Activated CD8-positive, alpha-beta memory T cell treated with anti-CD3 and anti-CD28 coated beads, Interleukin-2, amount 10 ng/mL, durations not matched to agents 7 days and 5 days (primary cell): ENCODE data around the gene PLXNA4. TPM values are rescaled to one million over a fixed set of nuclear protein-coding genes. Genes with fewer than 3 reads are reported as not detected.

Experiments used
- ATAC-seq: fragments of 150-1000 bp; cut with Tn5 transposase; one replicate; pipeline ENCODE4 v1.10.0; 2021; ENCODE audit warnings: moderate library complexity
- CTCF ChIA-PET: fragments of 350-600 bp; sonication (Branson Sonifier 250); formaldehyde crosslinking; loops from one replicate; lab custom pipeline; 2021; ENCODE audit warnings: antibody characterized with exemption; lab: Charles Lee
- DNase-seq: peaks from one replicate; pipeline ENCODE4 v3.0.0-alpha.2; 2020
- H3K27ac Mint-ChIP-seq: one replicate; pipeline ENCODE4 v1.8.0; 2021; ENCODE audit warnings: mild to moderate bottlenecking, mixed read lengths
- H3K27me3 Mint-ChIP-seq: one replicate; pipeline ENCODE4 v1.8.0; 2021; ENCODE audit warnings: mixed read lengths
- H3K36me3 Mint-ChIP-seq: one replicate; pipeline ENCODE4 v1.8.0; 2021; ENCODE audit warnings: mild to moderate bottlenecking, mixed read lengths
- H3K4me1 Mint-ChIP-seq: one replicate; pipeline ENCODE4 v1.8.0; 2021; ENCODE audit warnings: mixed read lengths
- H3K4me3 Mint-ChIP-seq: one replicate; pipeline ENCODE4 v1.8.0; 2021; ENCODE audit warnings: mild to moderate bottlenecking, moderate library complexity, mixed read lengths
- H3K9me3 Mint-ChIP-seq: one replicate; pipeline ENCODE4 v1.8.0; 2022; ENCODE audit warnings: low read depth, mixed read lengths
- total RNA-seq, 2 experiments: library from RNA; stranded (reverse); gene quantifications; one replicate each; pipeline ENCODE4 v1.2.3, GENCODE V29; 2021

Gene PLXNA4
- total RNA-seq, 2 experiments from 2014 or later: 1.2 to 1.6 TPM

GRCh38 chr7:132462478-132462877, 113.8 kb downstream of the PLXNA4 start:
- Mint-ChIP-seq H3K36me3 (no peaks in the 10 kb centered on the region), H3K27me3 (peaks cover 16% of the 10 kb centered on the region), H3K4me1 (peaks cover 32% of the 10 kb centered on the region), H3K9me3 (no peaks in the 10 kb centered on the region), H3K4me3 (no peak overlapping the region), H3K27ac (no peak overlapping the region)
- ATAC-seq (no peak), DNase-seq (no peak)
- CTCF ChIA-PET: interaction anchor here (1.4 kb wide), 1 partner anchor 57 kb away, joined by 4 read pairs; no protein-coding TSS in a partner anchor

GRCh38 chr7:132461032-132461592, 115.2 kb downstream of the PLXNA4 start:
- Mint-ChIP-seq H3K27me3 (peaks cover 21% of the 10 kb centered on the region), H3K4me3 (no peak overlapping the region), H3K4me1 (peaks cover 36% of the 10 kb centered on the region), H3K27ac (peak overlapping the region; percentile 77), H3K9me3 (no peaks in the 10 kb centered on the region), H3K36me3 (no peaks in the 10 kb centered on the region)
- DNase-seq (no peak), ATAC-seq (peak; percentile 91)
- CTCF ChIA-PET: interaction anchor here (3.0 kb wide), 1 partner anchor 28 kb away, joined by 9 read pairs; no protein-coding TSS in a partner anchor

GRCh38 chr7:132458729-132459128, 117.5 kb downstream of the PLXNA4 start:
- H3K27ac Mint-ChIP-seq: no peak overlapping the region

GRCh38 chr7:132457658-132458057, 118.6 kb downstream of the PLXNA4 start:
- H3K27ac Mint-ChIP-seq: no peak overlapping the region
- peaks cover 21% of the 10 kb centered on the region for H3K27me3 Mint-ChIP-seq
- no peaks in the 10 kb centered on the region for H3K9me3 Mint-ChIP-seq
- no peak for DNase-seq
- no peak for ATAC-seq
- H3K4me3 Mint-ChIP-seq: no peak overlapping the region
- no peaks in the 10 kb centered on the region for H3K36me3 Mint-ChIP-seq
- CTCF ChIA-PET: no interaction called here
- peaks cover 62% of the 10 kb centered on the region for H3K4me1 Mint-ChIP-seq

More at GRCh38 chr7:132458729-132459128, 117.5 kb downstream of the PLXNA4 start:
- peaks cover 56% of the 10 kb centered on the region for H3K4me1 Mint-ChIP-seq
- H3K9me3 Mint-ChIP-seq: no peaks in the 10 kb centered on the region
- CTCF ChIA-PET: no interaction called here
- H3K4me3 Mint-ChIP-seq: no peak overlapping the region
- DNase-seq (no peak), ATAC-seq (no peak)
- peaks cover 21% of the 10 kb centered on the region for H3K27me3 Mint-ChIP-seq
- no peaks in the 10 kb centered on the region for H3K36me3 Mint-ChIP-seq

- DNase-seq (no peak), ATAC-seq (no peak)
- Mint-ChIP-seq H3K36me3 (peaks cover 6% of the 10 kb centered on the region), H3K9me3 (no peaks in the 10 kb centered on the region), H3K27me3 (peaks cover 21% of the 10 kb centered on the region), H3K4me1 (peaks cover 66% of the 10 kb centered on the region), H3K4me3 (no peak overlapping the region), H3K27ac (no peak overlapping the region)
- CTCF ChIA-PET: interaction anchor here (0.9 to 1.1 kb wide), 2 partner anchors 25 to 26 kb away, joined by 3 read pairs; no protein-coding TSS in a partner anchor
Observed at GRCh38 chr7:132456418-132456817, 119.9 kb downstream of the PLXNA4 start.

GRCh38 chr7:132455378-132455777, 120.9 kb downstream of the PLXNA4 start:
- no peak for DNase-seq
- no peaks in the 10 kb centered on the region for H3K9me3 Mint-ChIP-seq
- no peak for ATAC-seq
- H3K4me1 Mint-ChIP-seq: peaks cover 66% of the 10 kb centered on the region
- H3K4me3 Mint-ChIP-seq: no peak overlapping the region
- CTCF ChIA-PET: interaction anchor here (1.4 kb wide), 1 partner anchor 61 kb away, joined by 5 read pairs; no protein-coding TSS in a partner anchor
- H3K36me3 Mint-ChIP-seq: peaks cover 6% of the 10 kb centered on the region
- peak overlapping the region; percentile 34 for H3K27ac Mint-ChIP-seq
- peaks cover 21% of the 10 kb centered on the region for H3K27me3 Mint-ChIP-seq

- peak overlapping the region; percentile 72 for H3K27ac Mint-ChIP-seq
- ATAC-seq (peak; percentile 17), DNase-seq (peak; percentile 57)
- H3K27me3 Mint-ChIP-seq: peaks cover 13% of the 10 kb centered on the region
- peaks cover 6% of the 10 kb centered on the region for H3K36me3 Mint-ChIP-seq
- CTCF ChIA-PET: interaction anchor here (0.9 to 3.6 kb wide), 4 partner anchors 17 to 127 kb away, joined by 3 to 17 read pairs (median 4); no protein-coding TSS in a partner anchor
- H3K9me3 Mint-ChIP-seq: no peaks in the 10 kb centered on the region
- H3K4me1 Mint-ChIP-seq: peaks cover 73% of the 10 kb centered on the region
- H3K4me3 Mint-ChIP-seq: no peak overlapping the region
Observed at GRCh38 chr7:132453826-132454225, 122.4 kb downstream of the PLXNA4 start.

GRCh38 chr7:132451161-132451560, 125.1 kb downstream of the PLXNA4 start:
- DNase-seq (peak; percentile 85), ATAC-seq (peak; percentile 79)
- Mint-ChIP-seq H3K9me3 (no peaks in the 10 kb centered on the region), H3K36me3 (peaks cover 6% of the 10 kb centered on the region), H3K4me1 (peaks cover 84% of the 10 kb centered on the region), H3K27ac (peak overlapping the region; percentile 79), H3K27me3 (no peaks in the 10 kb centered on the region), H3K4me3 (peak overlapping the region; percentile 2)
- CTCF ChIA-PET: interaction anchor here (1.3 to 3.6 kb wide), 5 partner anchors 14 to 57 kb away, joined by 4 to 17 read pairs (median 12); no protein-coding TSS in a partner anchor

- DNase-seq (no peak), ATAC-seq (no peak)
- Mint-ChIP-seq H3K27me3 (no peaks in the 10 kb centered on the region), H3K9me3 (no peaks in the 10 kb centered on the region), H3K27ac (peak overlapping the region; percentile 79), H3K4me1 (peaks cover 85% of the 10 kb centered on the region), H3K36me3 (peaks cover 6% of the 10 kb centered on the region), H3K4me3 (peak overlapping the region; percentile 2)
- CTCF ChIA-PET: interaction anchor here (0.8 to 2.5 kb wide), 6 partner anchors 11 to 107 kb away, joined by 3 to 13 read pairs (median 6); no protein-coding TSS in a partner anchor
Observed at GRCh38 chr7:132450696-132451095, 125.6 kb downstream of the PLXNA4 start.

GRCh38 chr7:132450188-132450587, 126.1 kb downstream of the PLXNA4 start:
- Mint-ChIP-seq H3K4me1 (peaks cover 82% of the 10 kb centered on the region), H3K4me3 (no peak overlapping the region), H3K36me3 (peaks cover 6% of the 10 kb centered on the region), H3K9me3 (no peaks in the 10 kb centered on the region), H3K27ac (peak overlapping the region; percentile 79), H3K27me3 (peaks cover 1% of the 10 kb centered on the region)
- peak; percentile 58 for DNase-seq
- peak; percentile 58 for ATAC-seq
- CTCF ChIA-PET: interaction anchor here (0.8 to 2.5 kb wide), 5 partner anchors 10 to 108 kb away, joined by 3 to 13 read pairs (median 9); no protein-coding TSS in a partner anchor

GRCh38 chr7:132446666-132447278, 129.5 kb downstream of the PLXNA4 start:
- peaks cover 21% of the 10 kb centered on the region for H3K27me3 Mint-ChIP-seq
- DNase-seq: no peak
- CTCF ChIA-PET: interaction anchor here (0.9 to 2.7 kb wide), 3 partner anchors 8 to 133 kb away, joined by 3 to 11 read pairs (median 5); no protein-coding TSS in a partner anchor
- H3K4me3 Mint-ChIP-seq: no peak overlapping the region
- H3K27ac Mint-ChIP-seq: no peak overlapping the region
- H3K4me1 Mint-ChIP-seq: peaks cover 64% of the 10 kb centered on the region
- ATAC-seq: no peak
- no peaks in the 10 kb centered on the region for H3K9me3 Mint-ChIP-seq
- peaks cover under 1% of the 10 kb centered on the region for H3K36me3 Mint-ChIP-seq

GRCh38 chr7:132446260-132446659, 130.0 kb downstream of the PLXNA4 start:
- Mint-ChIP-seq H3K4me1 (peaks cover 59% of the 10 kb centered on the region), H3K36me3 (no peaks in the 10 kb centered on the region), H3K27ac (no peak overlapping the region), H3K4me3 (no peak overlapping the region), H3K9me3 (no peaks in the 10 kb centered on the region), H3K27me3 (peaks cover 21% of the 10 kb centered on the region)
- CTCF ChIA-PET: interaction anchor here (0.9 kb wide), 1 partner anchor 12 kb away, joined by 3 read pairs; no protein-coding TSS in a partner anchor
- ATAC-seq (no peak), DNase-seq (no peak)

- no peaks in the 10 kb centered on the region for H3K9me3 Mint-ChIP-seq
- H3K27me3 Mint-ChIP-seq: peaks cover 24% of the 10 kb centered on the region
- CTCF ChIA-PET: no interaction called here
- ATAC-seq (no peak), DNase-seq (no peak)
- no peak overlapping the region for H3K27ac Mint-ChIP-seq
- peaks cover 49% of the 10 kb centered on the region for H3K4me1 Mint-ChIP-seq
- no peaks in the 10 kb centered on the region for H3K36me3 Mint-ChIP-seq
- no peak overlapping the region for H3K4me3 Mint-ChIP-seq
Observed at GRCh38 chr7:132443761-132444520, 132.3 kb downstream of the PLXNA4 start.
